GM18909 (cell line): ENCODE results near the gene BTBD9.

Experiments used
- ATAC-seq: cut with Tn5 transposase; IDR thresholded peaks from one replicate; pipeline ENCODE4 v1.9.1; 2021; ENCODE audit warnings: mild to moderate bottlenecking; ENCODE audit not compliant: unreplicated experiment, poor library complexity

The BTBD9 gene

DNA sequence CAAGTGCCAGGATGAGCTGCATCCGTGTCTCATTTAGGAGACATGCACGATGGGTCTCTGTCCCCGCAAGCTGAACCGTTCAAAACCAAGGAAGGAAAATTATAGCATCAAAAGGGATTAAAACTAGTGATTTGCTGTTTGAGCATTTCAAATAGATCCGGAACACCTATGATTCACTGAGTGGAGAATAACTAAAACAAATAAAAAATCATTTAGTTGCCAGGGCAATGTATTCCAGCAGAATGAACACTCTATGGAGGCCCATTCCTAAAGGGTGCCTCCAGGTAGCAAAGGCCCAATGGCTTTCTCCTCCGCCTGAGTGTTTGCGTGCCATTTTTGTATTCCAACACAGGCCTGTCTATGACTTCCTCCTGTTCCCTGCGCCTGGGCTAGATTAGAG lies 465.4 kb downstream of the BTBD9 start:
- ATAC-seq = no peak

DNA sequence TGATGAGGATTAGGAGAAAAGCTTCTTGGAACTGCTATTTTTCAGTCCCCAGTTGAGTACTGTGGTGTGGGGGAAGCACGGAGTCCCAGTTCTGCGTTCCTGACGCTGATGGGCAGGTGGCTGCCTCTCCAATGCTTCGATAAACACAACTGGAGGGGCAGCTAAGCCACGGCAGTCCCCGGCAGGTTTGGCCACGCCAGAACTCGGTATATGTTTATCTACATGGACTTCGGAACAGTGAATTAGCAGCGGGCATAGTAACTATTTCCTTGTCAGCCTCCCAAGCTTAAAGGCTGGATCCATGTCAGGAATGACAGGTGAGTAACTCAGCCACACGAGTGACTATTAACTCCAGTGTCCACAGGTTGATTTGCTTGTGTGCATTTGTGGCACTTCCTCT lies 465.8 kb downstream of the BTBD9 start:
- ATAC-seq = no peak

DNA sequence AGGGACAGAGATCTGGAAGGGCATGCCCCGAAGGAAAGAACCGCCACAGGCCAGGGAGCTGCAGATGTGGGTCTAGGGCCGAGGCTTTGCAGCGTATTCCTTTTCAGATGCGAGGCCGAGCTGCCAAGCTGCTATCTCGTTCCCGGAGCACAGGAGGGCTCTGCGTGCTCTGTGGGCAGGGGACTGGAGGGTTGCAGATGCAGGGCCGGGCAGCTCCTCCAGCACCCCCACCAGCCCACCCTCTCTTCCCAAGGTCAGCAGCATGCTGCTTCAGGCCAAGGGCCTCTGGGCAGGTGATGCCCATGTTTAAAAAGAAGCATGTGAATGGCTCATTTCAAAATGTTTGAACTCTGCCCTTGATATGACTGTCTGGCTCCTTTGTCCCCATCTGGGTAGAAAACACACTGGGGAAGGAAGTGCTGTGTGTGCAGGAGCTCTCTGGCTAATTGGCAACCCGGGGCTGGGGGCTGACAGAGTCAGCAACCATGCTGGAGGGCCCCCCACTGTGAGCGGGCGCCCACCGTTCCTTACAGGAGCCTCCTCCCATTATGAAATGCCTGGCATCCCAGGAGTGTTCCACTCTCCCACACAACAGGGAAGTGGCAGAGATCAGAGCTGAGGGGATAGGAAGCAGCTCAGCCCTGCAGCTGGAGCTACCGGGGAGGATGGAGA lies 466.9 kb downstream of the BTBD9 start:
- ATAC-seq = no peak

DNA sequence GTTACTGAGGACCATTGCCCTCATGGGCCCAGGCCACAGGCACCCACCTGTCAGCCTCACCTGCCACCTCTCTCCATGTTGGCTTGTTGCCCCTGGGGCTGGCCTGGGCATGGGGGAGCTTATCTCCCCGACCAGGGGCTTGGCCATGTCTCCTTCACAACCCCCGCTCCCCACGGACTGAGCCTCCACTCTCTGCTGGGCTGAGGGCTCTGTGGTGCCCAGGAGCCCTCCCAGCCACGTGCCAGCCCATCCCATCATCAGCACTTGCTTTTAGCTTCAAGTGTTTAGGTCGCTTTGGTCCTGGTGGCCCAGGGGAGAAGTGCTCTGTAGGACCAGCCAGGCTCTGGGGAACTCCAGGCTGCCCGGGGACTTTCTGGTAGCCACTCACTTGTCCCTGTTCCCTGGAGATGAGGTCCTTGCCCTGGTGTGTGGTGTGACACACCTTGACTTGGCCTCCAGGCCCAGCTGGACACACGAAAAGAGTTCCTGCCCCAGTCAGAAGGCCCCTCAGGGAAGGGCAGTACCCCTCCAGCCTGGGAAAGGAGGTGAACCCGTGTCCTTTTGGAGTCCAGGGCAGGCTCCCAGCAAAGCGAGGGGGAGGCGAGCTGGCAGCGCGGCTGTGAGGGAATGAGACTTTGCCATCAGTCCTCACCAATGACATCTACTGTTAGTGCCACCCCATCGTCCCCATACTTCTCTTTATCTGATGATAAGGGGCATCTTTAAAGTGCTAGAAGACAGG lies 467.6 kb downstream of the BTBD9 start:
- no peak for ATAC-seq

DNA sequence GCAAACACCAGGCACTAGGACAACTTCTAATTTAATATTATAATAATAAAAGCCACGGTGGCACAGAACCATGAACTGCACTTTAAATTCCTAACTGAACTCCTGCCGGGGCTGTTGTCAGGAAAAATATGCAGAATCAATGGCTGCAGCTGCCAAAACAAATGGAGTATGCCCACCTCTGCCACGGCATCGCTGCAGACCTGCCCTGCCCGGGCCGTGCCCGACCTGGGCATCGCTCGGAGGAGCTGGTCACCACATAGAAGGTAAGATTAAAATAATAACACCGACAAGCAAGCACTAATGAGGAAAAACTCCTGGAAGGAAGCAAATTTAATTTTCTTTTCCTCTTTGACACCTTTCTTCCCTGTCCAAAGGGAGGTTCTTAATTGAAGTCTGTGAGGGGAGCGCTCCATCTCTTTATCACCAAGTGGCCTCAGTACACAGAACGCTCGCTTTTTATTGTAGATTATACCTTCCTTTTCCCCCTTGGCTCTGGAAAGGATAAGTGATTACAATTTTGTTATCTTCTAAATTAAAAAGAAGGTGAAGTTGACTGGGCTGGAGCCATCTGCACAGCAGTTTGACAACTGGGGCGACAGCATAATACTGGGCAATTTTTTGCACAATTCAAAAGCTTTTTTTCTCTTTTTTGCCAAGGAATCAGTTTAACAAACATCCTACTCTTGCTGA lies 468.9 kb downstream of the BTBD9 start:
- ATAC-seq = no peak

DNA sequence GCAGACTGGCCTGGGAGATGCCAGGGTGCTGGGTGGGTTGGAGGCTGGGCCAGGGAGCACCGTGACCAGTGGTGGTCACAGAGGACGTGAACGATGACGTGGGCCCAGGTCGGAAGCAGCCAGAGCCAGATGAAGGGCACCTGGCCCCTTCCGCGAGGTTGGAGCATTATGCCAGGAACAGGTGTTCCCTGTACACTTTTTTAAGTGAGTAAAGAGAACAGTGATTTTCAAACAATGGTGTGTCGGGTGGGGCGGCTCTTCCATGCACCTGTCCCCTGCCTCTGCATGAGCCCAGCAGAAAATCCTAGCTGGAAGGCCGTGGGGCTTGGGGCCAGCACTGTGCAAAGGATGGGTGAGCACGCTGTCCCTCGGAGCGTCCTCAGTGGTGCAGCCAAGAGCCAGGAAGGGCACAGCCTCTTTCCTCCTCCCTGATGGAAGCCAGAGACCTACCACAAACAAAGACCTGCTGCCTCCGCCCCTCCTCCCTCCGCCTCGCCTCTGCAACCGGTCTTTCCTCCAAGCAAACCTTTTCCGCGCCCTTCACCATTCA lies 469.7 kb downstream of the BTBD9 start:
- no peak for ATAC-seq

DNA sequence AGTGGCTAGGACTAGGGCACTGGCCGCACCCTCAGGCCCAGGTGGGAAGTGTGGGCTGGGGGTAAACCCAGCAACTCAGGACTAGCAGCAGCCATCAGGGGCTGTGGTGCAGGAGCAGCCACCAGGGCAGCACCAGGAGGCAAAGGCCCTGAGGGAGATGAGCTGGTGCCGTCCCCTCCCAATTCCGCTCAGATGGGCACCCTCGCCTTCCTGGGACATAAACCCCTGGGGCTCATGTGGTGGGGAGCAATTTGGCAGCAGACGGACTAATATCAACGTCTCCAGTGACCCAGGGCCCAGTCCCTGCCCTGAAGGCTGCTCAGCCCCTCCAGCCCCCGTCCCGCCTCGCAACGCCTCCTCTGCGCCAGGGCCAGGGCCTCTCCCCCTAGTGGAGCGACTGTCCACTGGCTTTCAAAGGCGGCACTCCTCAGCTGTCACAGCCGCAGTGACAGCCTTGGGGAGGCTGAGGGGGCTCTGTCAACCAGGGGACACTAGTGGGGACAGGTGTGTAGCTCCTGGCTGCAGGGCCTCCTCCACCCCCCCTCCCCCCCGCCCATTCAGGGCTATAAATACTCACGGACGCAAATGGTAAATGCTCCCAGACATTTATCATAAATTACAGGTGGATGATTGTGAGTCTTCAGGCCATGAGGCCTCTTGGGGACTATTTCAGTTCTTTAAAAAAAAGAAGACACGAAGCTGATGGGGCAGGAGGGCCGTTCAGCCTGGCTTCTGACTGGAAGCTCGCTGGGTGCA lies 470.3 kb downstream of the BTBD9 start:
- no peak for ATAC-seq

DNA sequence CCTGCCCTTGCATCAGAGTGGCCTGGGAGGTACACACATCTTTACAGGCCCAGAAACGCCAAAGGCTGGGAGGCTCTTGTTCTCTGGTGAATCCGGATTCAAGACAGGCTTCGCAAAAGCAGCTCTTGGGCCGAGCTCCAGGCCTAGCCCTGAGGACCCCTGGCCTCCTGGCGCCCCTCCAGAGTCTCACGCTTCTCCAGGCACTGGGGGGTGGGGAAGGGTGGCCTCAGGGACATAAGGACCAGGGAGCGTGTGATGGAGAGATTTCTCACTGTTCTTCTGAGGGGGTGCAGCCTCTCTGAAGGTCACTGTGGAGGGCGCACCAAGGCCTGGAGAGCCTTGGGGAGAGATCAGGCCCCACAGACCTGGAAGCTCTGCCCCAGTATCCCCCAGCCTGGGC lies 471.0 kb downstream of the BTBD9 start:
- no peak for ATAC-seq

DNA sequence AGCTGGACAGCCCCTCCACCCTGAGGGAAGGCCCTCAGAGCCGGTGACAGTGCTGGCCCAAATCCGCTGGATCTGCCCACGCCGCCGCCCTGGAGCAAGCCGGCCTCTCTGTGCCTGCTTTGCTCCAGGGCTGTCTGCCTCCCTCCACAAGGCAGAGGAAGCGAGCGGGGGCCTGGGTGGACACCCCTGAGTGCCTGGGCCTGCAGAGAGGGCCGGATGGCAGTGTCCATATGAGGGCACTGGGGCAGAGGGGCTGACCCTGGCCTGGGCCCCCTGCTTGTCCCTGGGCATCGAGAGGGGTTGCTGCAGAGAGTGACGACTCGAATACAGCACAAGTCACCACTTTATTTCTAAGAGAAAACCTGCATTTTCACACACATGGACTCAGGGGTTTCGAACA lies 471.6 kb downstream of the BTBD9 start:
- ATAC-seq = no peak

DNA sequence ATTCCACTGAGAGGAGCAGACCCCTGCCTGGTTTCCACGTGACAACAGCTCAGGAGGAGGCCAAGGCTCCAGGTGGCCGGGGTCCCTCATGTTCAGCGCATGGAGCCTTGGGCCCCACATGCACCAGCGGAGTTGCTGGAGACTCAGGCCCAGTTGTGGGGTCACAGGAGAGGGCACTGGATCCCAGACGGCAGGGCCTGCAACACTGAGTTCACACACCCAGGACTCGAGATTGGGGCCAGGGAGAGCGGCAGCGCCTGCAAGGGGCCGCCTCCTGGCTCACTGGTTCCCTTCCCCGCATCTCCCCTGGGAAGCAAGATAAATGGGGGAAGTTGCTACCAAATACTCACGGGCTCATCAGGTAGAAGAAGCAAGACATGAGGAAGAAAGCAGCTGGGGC lies 472.1 kb downstream of the BTBD9 start:
- ATAC-seq = no peak

DNA sequence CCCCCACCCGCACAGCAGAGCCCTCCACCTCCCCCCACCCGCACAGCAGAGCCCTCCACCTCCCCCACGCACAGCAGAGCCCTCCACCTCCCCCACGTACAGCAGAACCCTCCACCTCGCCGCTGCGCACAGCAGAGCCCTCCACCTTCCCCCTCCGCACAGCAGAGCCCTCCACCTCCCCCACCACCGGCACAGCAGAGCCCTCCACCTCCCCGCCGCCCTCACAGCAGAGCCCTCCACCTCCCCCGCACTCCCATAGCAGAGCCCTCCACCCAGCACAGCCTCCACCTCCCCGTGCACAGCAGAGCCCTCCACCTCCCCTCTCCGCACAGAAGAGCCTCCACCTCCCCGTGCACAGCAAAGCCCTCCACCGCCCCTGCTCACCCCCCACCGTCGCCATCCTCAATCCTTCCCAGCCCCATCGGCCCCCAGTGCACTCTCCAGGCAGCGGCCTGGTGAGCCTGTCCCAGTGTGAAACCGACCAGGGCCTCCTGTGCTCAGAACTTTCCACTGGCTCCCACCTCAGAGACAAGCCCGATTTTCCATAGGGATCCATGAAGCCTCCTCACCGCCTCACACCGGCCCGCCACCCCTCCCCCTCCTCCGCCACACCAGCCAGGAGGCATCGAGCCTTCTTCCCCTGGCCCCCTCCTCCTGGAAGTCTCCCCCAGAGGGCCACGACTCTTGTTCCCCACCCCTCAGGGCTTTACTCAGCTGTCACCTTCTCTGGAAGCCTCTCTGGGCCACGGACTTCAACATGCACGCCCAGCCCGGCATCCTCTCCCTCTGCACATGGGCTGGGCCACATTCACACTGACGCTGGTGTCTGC lies 473.1 kb downstream of the BTBD9 start:
- no peak for ATAC-seq

DNA sequence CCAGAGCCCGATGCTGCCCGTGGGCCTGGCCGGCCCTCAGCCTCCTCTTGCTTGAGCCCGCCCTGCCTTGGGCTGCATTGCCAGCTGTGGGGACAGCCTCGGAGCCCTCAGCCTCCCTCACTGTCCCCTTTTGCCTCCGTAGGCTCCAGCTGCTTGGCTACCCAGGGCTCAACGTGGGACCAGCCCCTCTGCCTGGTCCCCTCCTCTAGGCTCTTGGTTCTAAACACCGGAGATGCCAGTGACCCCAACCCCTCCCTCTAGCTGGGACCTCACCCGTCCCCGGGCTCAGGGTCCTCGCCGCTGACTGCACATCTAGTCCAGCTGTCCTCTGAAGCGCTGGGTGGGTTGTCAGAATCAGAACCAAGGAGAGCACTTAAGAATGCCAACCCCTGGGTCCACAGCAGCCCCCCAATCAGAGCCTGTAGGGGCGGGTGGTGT lies 475.0 kb downstream of the BTBD9 start:
- ATAC-seq = no peak

DNA sequence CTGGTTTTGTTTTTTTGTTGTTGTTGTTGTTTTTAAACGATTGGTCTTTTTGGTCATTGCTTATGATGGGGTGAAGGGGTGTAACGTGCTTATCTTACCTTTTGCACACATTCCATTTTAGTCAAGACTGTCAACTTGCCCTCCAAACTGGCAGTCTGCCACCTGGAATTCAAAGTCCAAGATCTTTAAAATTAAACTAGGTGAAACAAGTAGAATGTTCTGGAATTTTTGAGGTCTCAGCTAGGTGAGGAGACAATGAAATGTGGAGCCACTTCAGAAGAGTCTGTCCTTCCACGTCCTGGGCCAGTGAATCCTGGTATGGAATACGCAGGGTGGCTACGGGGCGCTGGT lies 475.6 kb downstream of the BTBD9 start:
- ATAC-seq = no peak

DNA sequence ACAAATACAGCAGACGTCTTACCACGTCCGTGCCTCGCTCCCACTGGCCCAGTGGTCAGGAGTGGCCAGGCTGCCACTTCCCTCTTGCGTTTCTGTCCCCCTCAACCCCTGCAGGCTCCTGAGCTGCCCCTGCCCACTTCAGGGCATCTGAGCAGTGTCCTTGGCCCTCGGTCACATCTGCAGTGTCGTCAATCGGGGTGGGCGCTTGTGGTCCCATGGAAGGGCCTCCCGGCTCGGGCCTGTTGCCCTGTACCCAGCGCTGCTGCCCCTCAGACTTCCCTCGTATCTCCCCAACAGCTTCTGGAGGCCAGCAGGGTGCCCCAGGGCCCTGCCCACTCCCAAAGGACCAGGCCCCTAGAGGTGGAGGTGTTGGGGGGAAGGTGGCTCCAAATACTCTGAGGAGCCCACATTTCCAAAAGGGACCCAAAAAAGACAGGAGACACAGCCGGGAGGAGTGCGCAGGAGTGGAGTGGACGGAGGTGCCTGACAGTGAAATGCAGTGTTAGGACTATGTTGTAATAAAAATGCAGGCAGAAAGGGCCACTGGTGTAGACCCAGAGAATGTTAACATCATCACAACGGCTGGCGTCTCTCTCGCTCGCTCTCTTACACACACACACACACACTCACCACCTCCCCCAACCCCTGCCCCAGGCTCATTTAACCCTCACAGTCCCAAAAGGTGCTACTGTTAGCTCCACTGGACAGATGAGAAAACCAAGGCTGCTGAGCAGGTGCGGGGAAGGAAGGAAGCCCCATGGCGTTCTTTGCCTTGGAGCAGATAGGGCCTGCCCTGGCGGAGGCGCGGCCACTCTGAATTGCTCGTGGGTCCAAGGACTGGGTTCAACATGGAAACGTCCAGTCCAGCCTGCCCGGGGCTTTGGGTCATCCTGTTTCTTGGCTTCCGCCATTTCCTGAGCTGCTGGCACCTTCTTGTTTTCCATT lies 476.3 kb downstream of the BTBD9 start:
- no peak for ATAC-seq

DNA sequence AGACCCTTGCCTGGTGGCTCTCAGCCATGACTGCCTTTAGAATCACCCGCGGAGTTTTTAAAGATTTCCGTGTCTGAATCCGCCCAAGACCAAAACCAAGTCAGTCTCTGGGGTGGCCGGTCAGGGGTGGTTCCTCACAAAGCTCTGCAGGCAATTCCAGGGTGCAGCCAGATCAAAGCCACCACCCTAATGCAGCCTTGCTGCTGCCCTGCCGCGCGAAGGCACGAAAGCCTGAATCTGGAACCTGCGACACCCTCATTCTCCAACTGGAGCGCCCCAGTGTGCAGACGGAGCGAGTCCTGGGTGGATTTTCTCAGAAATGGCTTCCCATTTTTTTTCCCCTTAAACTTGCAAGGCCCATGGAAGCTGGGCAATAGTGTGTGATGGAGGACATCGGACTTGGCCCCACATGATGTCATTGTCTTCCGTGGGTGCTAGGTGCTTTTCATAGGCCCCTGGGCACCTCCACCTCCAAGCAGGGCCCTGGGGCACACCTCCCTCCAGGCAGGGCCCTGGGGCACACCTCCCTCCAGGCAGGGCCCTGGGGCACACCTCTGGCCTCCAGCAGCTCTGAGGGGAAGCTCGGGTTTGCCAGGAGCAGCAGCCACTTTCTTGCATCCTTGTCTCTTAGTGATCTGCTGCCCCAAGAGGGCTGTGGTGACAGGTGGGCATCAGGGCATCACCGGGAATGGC lies 477.1 kb downstream of the BTBD9 start:
- no peak for ATAC-seq

DNA sequence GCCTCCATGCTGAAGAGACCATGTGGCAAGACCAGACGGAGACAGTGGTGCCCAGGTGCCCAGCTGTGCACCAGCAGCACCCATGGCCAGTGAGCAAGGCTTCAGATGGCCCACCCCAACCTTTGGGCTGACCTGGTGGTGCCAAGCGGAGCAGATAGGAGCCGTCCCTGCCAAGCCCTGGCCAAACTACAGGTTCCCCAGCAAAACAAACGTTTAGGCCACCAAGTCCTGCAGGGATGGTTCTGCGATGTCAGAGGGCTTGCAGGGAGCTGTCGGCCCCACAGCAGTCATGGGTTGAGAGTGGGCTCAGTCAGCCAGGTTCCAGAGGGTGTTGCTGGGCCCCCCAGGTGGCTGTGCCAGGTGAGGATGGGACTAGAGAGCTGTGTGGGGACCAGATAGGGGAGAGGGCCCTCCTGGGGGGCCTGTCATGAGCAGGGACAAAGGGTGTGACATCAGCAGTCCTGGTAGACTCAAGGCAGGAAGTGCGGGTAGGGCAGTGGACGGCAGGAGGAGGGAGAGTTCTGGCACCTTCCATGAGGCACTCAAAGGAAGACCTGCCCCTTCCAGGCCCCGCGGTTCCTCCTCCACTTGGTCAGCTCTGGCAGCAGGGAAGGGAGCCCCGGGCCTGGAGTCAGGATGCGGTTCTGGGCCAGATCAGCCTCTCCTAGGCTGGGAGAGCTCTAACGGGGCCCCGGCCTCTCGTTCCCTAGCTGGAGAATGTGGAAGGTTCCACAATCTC lies 477.8 kb downstream of the BTBD9 start:
- ATAC-seq = no peak

DNA sequence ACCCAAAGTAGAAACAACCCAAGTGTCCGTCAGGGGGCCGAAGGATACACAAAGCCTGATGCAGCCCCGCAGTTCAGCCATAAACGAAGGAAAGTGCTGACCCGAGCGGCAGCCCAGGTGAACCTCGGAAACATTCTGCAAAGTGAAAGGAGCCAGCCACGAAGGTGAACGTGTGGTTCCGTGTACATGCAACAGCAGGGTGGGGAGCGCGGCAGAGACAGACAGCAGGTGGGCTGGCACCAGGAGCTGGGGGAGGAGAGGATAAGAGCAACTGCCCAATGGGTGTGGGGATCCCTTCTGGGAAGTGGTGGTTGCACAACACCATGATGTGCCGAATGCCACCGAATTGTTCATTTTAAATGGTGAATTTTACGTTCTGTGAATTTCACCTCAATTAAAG lies 478.4 kb downstream of the BTBD9 start:
- no peak for ATAC-seq
